ENCODE measurements around the gene SLC13A5.

SLC13A5 gene

DNA sequence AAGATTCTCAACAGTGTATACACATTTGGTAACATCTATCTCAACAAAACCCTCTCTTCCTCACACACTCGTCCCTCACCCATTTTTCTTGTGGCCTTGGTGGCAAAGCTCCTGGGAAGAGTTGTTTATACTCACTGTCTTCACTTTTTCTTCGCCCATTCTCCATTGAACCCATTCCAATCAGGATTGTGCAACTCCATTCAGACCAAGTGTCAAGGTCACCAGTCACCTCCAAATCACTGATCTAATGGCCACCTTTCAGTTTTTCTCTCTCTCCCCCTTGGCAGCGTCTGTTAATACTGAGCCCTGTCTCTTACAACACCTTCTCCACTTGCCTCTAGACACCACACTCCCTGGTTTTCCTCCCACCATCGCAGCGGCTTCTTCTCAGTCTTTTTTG, 8.6 kb upstream of the SLC13A5 start:
- Histone ChIP-seq H3K27me3 (ENCODE audit: insufficient read depth, poor library complexity, severe bottlenecking) (no peaks in the 10 kb centered on the region), H3K27ac (replicated peaks) (no peak overlapping the region), H3K4me3 (replicated peaks; ENCODE audit: insufficient read depth, low read length) (no peak overlapping the region)
- no peak for DNase-seq (ENCODE audit: low read depth in 1 of 2, low spot score in 1 of 2)
- TF ChIP-seq SPI1 (IDR thresholded peaks at IDR 0.05; ENCODE audit: borderline replicate concordance, low read depth) (no peak), REST (IDR thresholded peaks at IDR 0.05; ENCODE audit: insufficient replicate concordance, low read depth) (no peak), GABPA (IDR thresholded peaks at IDR 0.05; ENCODE audit: low read depth) (no peak), POLR2AphosphoS5 (IDR thresholded peaks at IDR 0.05; ENCODE audit: low read depth) (no peak)
- TF ChIP-seq, protein P1, sequence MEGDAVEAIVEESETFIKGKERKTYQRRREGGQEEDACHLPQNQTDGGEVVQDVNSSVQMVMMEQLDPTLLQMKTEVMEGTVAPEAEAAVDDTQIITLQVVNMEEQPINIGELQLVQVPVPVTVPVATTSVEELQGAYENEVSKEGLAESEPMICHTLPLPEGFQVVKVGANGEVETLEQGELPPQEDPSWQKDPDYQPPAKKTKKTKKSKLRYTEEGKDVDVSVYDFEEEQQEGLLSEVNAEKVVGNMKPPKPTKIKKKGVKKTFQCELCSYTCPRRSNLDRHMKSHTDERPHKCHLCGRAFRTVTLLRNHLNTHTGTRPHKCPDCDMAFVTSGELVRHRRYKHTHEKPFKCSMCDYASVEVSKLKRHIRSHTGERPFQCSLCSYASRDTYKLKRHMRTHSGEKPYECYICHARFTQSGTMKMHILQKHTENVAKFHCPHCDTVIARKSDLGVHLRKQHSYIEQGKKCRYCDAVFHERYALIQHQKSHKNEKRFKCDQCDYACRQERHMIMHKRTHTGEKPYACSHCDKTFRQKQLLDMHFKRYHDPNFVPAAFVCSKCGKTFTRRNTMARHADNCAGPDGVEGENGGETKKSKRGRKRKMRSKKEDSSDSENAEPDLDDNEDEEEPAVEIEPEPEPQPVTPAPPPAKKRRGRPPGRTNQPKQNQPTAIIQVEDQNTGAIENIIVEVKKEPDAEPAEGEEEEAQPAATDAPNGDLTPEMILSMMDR (IDR thresholded peaks at IDR 0.05; ENCODE audit: insufficient read depth, low read length): no peak

DNA sequence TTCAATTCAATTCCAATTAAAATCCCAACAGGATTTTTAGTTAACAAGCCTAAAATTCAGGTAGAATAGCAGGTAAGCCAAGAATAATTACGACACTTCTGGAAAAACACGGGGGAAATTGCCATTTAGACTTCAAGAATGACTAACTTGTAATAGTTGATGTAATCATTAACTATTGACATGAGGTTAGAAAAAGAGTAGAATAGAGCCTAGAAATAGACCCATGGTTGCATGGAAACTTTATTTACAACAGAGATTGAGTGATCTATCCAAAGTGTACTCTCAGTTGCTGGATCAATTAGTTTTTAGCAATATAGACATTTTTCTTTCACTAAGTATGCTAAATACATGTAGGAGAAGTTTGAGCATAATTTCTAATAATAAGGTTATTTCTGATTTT, 3.6 kb upstream of the SLC13A5 start:
- no peak for DNase-seq (ENCODE audit: low read depth in 1 of 2, low spot score in 1 of 2)
- Histone ChIP-seq H3K27ac (replicated peaks) (no peak overlapping the region), H3K4me3 (replicated peaks; ENCODE audit: insufficient read depth, low read length) (no peak overlapping the region), H3K27me3 (ENCODE audit: insufficient read depth, poor library complexity, severe bottlenecking) (peaks cover 2% of the 10 kb centered on the region)
- TF ChIP-seq SPI1 (IDR thresholded peaks at IDR 0.05; ENCODE audit: borderline replicate concordance, low read depth) (no peak), GABPA (IDR thresholded peaks at IDR 0.05; ENCODE audit: low read depth) (no peak), POLR2AphosphoS5 (IDR thresholded peaks at IDR 0.05; ENCODE audit: low read depth) (no peak), REST (IDR thresholded peaks at IDR 0.05; ENCODE audit: insufficient replicate concordance, low read depth) (no peak)
- TF ChIP-seq, protein P1 (IDR thresholded peaks at IDR 0.05; ENCODE audit: insufficient read depth, low read length): no peak

GRCh38 chr17:6714315-6714874, 1.2 kb upstream of the SLC13A5 start:
- H3K27me3 ChIP-seq (ENCODE audit: insufficient read depth, poor library complexity, severe bottlenecking): peaks cover 2% of the 10 kb centered on the region
- DNase-seq (ENCODE audit: low read depth in 1 of 2, low spot score in 1 of 2): no peak
- no peak for TF ChIP-seq SPI1 (IDR thresholded peaks at IDR 0.05; ENCODE audit: borderline replicate concordance, low read depth)
- no peak for TF ChIP-seq GABPA (IDR thresholded peaks at IDR 0.05; ENCODE audit: low read depth)
- TF ChIP-seq, protein P1 (IDR thresholded peaks at IDR 0.05; ENCODE audit: insufficient read depth, low read length): no peak
- H3K4me3 ChIP-seq (replicated peaks; ENCODE audit: insufficient read depth, low read length): no peak overlapping the region
- H3K27ac ChIP-seq (replicated peaks): no peak overlapping the region

GRCh38 chr17:6713918-6714271, 726 bp upstream of the SLC13A5 start:
- H3K27me3 ChIP-seq (ENCODE audit: insufficient read depth, poor library complexity, severe bottlenecking): peaks cover 2% of the 10 kb centered on the region
- no peak overlapping the region for H3K27ac ChIP-seq (replicated peaks)
- DNase-seq (ENCODE audit: low read depth in 1 of 2, low spot score in 1 of 2): no peak
- H3K4me3 ChIP-seq (replicated peaks; ENCODE audit: insufficient read depth, low read length): no peak overlapping the region
- TF ChIP-seq SPI1 (IDR thresholded peaks at IDR 0.05; ENCODE audit: borderline replicate concordance, low read depth) (no peak), POLR2AphosphoS5 (IDR thresholded peaks at IDR 0.05; ENCODE audit: low read depth) (no peak), REST (IDR thresholded peaks at IDR 0.05; ENCODE audit: insufficient replicate concordance, low read depth) (no peak), GABPA (IDR thresholded peaks at IDR 0.05; ENCODE audit: low read depth) (no peak)
- TF ChIP-seq, protein P1 (IDR thresholded peaks at IDR 0.05; ENCODE audit: insufficient read depth, low read length): no peak

Measured in HL-60 (cell line).